Type B pancreatic cell (in vitro differentiated cells): ENCODE results near the gene SMNDC1. TPM values are rescaled to one million over a fixed set of nuclear protein-coding genes. Genes with fewer than 3 reads are reported as not detected.
"Not testable (repeated sequence)": the region's sequence is repeated elsewhere in the genome, so short reads cannot be mapped to it uniquely, and the experiment has no call there.

Experiments used
- DNase-seq: peaks from one replicate; pipeline ENCODE4 v3.0.0; 2021; ENCODE audit warnings: mixed read lengths; ENCODE audit not compliant: unreplicated experiment; ENCODE audit errors: extremely low spot score
- H3K27ac Mint-ChIP-seq: 2 replicates; pipeline ENCODE4 v1.8.0; 2021; ENCODE audit warnings: mild to moderate bottlenecking, mixed read lengths
- H3K27me3 Mint-ChIP-seq: 2 replicates; pipeline ENCODE4 v1.8.0; 2021; ENCODE audit warnings: mixed read lengths
- H3K36me3 Mint-ChIP-seq: 2 replicates; pipeline ENCODE4 v1.8.0; 2021; ENCODE audit warnings: mixed read lengths
- H3K4me1 Mint-ChIP-seq: one replicate; pipeline ENCODE4 v1.8.0; 2021; ENCODE audit warnings: mixed read lengths; ENCODE audit not compliant: unreplicated experiment
- H3K4me3 Mint-ChIP-seq: 2 replicates; pipeline ENCODE4 v1.8.0; 2021; ENCODE audit warnings: mild to moderate bottlenecking, mixed read lengths
- H3K9me3 Mint-ChIP-seq: 2 replicates; pipeline ENCODE4 v1.8.0; 2021; ENCODE audit warnings: mixed read lengths
- CTCF ChIP-seq: fragments of 200-600 bp; sonication (generic); conservative IDR thresholded peaks from 2 replicates; pipeline ENCODE4 v1.5.0; 2021; ENCODE audit warnings: antibody characterized with exemption, mild to moderate bottlenecking
- total RNA-seq: library from RNA; stranded (reverse); gene quantifications from 2 replicates; pipeline ENCODE4 v1.2.1, GENCODE V29; 2021; ENCODE audit warnings: low replicate concordance

SMNDC1 gene
- total RNA-seq, 1 donor from 2014 or later = 35.4 TPM

GRCh38 chr10:110259317-110259716 is 45.4 kb downstream of the SMNDC1 start:
- H3K27me3 Mint-ChIP-seq = no peaks in the 10 kb centered on the region
- peaks cover 7% of the 10 kb centered on the region for H3K4me1 Mint-ChIP-seq
- H3K27ac Mint-ChIP-seq = no peak overlapping the region
- peaks cover 10% of the 10 kb centered on the region for H3K36me3 Mint-ChIP-seq
- no peak overlapping the region for H3K4me3 Mint-ChIP-seq
- no peaks in the 10 kb centered on the region for H3K9me3 Mint-ChIP-seq
- no peak for DNase-seq
- no peak for TF ChIP-seq CTCF

DNA sequence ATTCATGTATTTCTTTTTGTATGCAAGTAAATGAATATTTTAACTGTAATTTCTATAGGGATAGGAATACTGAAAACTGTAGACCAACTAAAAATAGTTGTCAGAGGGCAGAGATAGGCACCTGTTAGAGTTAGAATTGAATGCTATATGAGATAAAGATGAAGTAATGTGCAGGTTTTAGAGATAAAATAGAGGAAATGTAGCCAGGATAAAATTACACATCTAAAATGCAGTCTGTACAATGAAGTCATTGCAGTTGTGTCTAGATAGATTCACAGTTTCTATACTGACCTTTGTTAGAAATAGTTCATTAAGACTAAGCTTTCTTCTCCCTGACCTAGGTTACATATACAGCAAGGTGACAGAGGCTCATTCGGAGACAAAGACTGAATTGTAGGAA is 46.2 kb downstream of the SMNDC1 start:
- no peak overlapping the region for H3K27ac Mint-ChIP-seq
- no peaks in the 10 kb centered on the region for H3K27me3 Mint-ChIP-seq
- no peak for DNase-seq

DNA sequence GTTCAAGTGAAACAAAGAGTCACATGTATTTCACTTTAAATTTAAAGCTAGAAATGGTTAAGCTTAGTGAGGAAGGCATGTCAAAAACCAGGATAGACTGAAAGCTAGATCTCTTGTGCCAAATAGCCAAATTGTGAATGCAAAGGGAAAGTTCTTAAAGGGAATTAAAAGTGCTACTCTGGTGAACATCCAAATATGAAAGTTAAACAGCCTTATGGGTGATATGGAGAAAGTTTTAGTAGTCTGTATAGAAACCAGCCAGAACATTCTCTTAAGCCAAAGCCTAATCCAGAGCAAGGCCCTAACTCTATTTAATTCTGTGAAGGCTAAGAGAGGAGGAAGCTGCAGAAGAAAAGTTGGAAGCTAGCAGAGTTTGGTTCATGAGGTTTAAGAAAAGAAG is 50.3 kb downstream of the SMNDC1 start:
- no peaks in the 10 kb centered on the region for H3K27me3 Mint-ChIP-seq
- no peaks in the 10 kb centered on the region for H3K9me3 Mint-ChIP-seq
- no peak for TF ChIP-seq CTCF

More for the DNA sequence above, 46.2 kb downstream of the SMNDC1 start:
- no peak for TF ChIP-seq CTCF
- peaks cover 4% of the 10 kb centered on the region for H3K4me1 Mint-ChIP-seq
- no peaks in the 10 kb centered on the region for H3K9me3 Mint-ChIP-seq
- H3K36me3 Mint-ChIP-seq = peaks cover 10% of the 10 kb centered on the region
- H3K4me3 Mint-ChIP-seq = no peak overlapping the region

DNA sequence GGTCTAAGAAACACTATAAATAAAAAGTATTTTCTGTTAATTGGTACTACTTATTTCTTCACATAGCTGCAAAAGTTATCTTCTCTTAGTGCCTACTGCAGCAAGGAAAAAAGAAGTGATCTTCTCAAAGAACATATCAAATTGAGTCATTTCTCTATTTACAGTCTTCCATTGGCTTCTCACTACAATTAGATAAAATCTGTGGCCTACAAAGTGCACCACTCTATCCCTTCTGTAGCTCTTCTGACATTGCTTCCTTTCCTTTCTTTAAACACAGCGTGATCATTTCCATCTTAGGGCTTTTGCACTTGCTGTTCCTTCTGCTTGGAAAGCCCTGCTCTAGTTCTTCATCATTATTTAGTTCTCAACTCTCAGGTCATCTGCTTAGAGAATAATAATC is 52.6 kb downstream of the SMNDC1 start:
- TF ChIP-seq CTCF = no peak
- Mint-ChIP-seq H3K4me3 (no peak overlapping the region), H3K27ac (no peak overlapping the region), H3K36me3 (peaks cover 17% of the 10 kb centered on the region), H3K4me1 (no peaks in the 10 kb centered on the region), H3K9me3 (no peaks in the 10 kb centered on the region), H3K27me3 (no peaks in the 10 kb centered on the region)
- DNase-seq = no peak

More for the DNA sequence above, 50.3 kb downstream of the SMNDC1 start:
- Mint-ChIP-seq H3K4me3 (no peak overlapping the region), H3K4me1 (no peaks in the 10 kb centered on the region), H3K36me3 (peaks cover 14% of the 10 kb centered on the region), H3K27ac (no peak overlapping the region)
- no peak for DNase-seq

DNA sequence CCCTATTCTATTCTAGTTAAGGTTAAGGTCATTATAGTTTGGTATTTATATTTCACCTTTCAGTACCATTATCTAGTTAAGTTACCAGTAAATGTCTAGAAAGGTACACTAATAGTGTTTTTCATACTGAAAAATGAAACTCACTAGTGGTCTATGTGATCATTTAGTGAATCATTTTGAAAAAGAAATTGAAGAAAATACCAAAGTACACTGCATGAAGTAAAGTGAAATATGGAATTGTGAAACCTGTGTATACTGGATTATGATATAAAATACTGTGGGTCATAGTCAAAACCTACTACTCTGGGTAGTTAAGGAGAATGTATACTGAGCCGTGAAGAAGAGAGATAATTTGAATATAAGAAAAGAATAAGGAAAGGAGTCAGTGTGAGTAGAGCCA is 53.3 kb downstream of the SMNDC1 start:
- H3K4me1 Mint-ChIP-seq, H3K27ac Mint-ChIP-seq, H3K9me3 Mint-ChIP-seq, H3K27me3 Mint-ChIP-seq, DNase-seq, H3K4me3 Mint-ChIP-seq: not testable (repeated sequence)
- H3K36me3 Mint-ChIP-seq = peaks cover 14% of the 10 kb centered on the region

- peaks cover 23% of the 10 kb centered on the region for H3K36me3 Mint-ChIP-seq
- H3K9me3 Mint-ChIP-seq, H3K4me3 Mint-ChIP-seq, H3K27me3 Mint-ChIP-seq, H3K27ac Mint-ChIP-seq, DNase-seq, H3K4me1 Mint-ChIP-seq: not testable (repeated sequence)
Observed at GRCh38 chr10:110249489-110249888, 55.2 kb downstream of the SMNDC1 start.

DNA sequence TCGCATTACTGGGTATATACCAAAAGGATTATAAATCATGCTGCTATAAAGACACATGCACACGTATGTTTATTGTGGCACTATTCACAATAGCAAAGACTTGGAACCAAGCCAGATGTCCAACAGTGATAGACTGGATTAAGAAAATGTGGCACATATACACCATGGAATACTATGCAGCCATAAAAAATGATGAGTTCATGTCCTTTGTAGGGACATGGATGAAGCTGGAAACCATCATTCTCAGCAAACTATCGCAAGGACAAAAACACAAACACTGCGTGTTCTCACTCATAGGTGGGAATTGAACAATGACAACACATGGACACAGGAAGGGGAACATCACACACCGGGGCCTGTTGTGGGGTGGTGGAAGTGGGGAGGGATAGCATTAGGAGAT is 56.9 kb downstream of the SMNDC1 start:
- not testable (repeated sequence) for DNase-seq

More for the DNA sequence above, 56.9 kb downstream of the SMNDC1 start:
- not testable (repeated sequence) for H3K27ac Mint-ChIP-seq, H3K27me3 Mint-ChIP-seq, H3K4me3 Mint-ChIP-seq, H3K4me1 Mint-ChIP-seq, H3K9me3 Mint-ChIP-seq
- peaks cover 23% of the 10 kb centered on the region for H3K36me3 Mint-ChIP-seq
